K562 (cell line): ENCODE measurements around the gene MYL12A. TPM values are rescaled to one million over a fixed set of nuclear protein-coding genes. Genes with fewer than 3 reads are reported as not detected.
A peak's percentile ranks its signal among the peaks of the same experiment; 100 is the strongest.

ENCODE experiments used
- AFF1 ChIP-seq, 2 experiments: fragments of 450-650 bp; IDR thresholded peaks; 2 replicates each; pipeline ENCODE4 v1.6.1; 2018; ENCODE audit warnings: mild to moderate bottlenecking in 2 of 2, low read depth in 1 of 2; ENCODE audit not compliant: partially characterized antibody in 2 of 2
- ATF3 ChIP-seq, 2 experiments: fragments of 450-650 bp in 1 of 2; sonication (generic) in 1 of 2; formaldehyde crosslinking in 1 of 2; IDR thresholded peaks in 1 of 2; conservative IDR thresholded peaks in 1 of 2; 2 replicates each; pipeline versions ENCODE4 v1.6.1 to v1.8.1; 2016 to 2023; ENCODE audit warnings: mild to moderate bottlenecking in 2 of 2, moderate library complexity in 2 of 2, inconsistent platforms in 1 of 2, missing genetic modification reagents in 1 of 2
- GATAD2A ChIP-seq: fragments of 450-650 bp; IDR thresholded peaks from 2 replicates; pipeline ENCODE4 v1.6.1; 2017
- JUN ChIP-seq, 2 experiments: sonication (generic) in 1 of 2; formaldehyde crosslinking in 1 of 2; IDR thresholded peaks; 2 replicates each; pipeline versions ENCODE4 v1.6.1 to v1.8.0; 2012 to 2022; ENCODE audit warnings: borderline replicate concordance in 2 of 2, mild to moderate bottlenecking in 2 of 2, improper control_type of control experiment in 1 of 2, low read depth in 1 of 2, low read length in 1 of 2, missing genetic modification reagents in 1 of 2
- MTF1 ChIP-seq: fragments of 250-450 bp; sonication (Bioruptor Pico); IDR thresholded peaks from 2 replicates; pipeline ENCODE4 v1.9.0; 2021; ENCODE audit warnings: moderate library complexity, mild to moderate bottlenecking, inconsistent platforms, borderline replicate concordance
- MXI1 ChIP-seq: IDR thresholded peaks from 2 replicates; pipeline ENCODE4 v1.6.1; 2011; ENCODE audit warnings: low read depth, mild to moderate bottlenecking, improper control_type of control experiment, low read length
- NR4A1 ChIP-seq, 2 experiments: fragments of 250-450 bp in 1 of 2; fragments of 450-650 bp in 1 of 2; sonication (Bioruptor Pico) in 1 of 2; IDR thresholded peaks; 2 replicates each; pipeline versions ENCODE4 v1.4.0 to v1.6.1; 2016 to 2020; ENCODE audit warnings: mild to moderate bottlenecking in 2 of 2, missing compliant biosample characterization in 1 of 2, missing genetic modification characterization in 1 of 2, moderate library complexity in 1 of 2
- POLR2G ChIP-seq: fragments of 200-400 bp; formaldehyde crosslinking; IDR thresholded peaks from 2 replicates; pipeline ENCODE4 v1.6.1; 2017; ENCODE audit warnings: low read depth, mild to moderate bottlenecking, antibody characterized with exemption, low read length, moderate library complexity
- SP1 ChIP-seq: sonication (generic); formaldehyde crosslinking; IDR thresholded peaks from 2 replicates; pipeline ENCODE4 v1.8.1; 2022; ENCODE audit warnings: mild to moderate bottlenecking, missing genetic modification reagents
- ZNF316 ChIP-seq: fragments of 450-650 bp; IDR thresholded peaks from 2 replicates; pipeline ENCODE4 v1.6.1; 2016
- ZNF347 ChIP-seq: fragments of 450-650 bp; formaldehyde crosslinking; IDR thresholded peaks from 2 replicates; pipeline ENCODE4 v1.4.0; 2020; ENCODE audit warnings: low read depth, mild to moderate bottlenecking, moderate library complexity
- ZNF592 ChIP-seq: fragments of 450-650 bp; IDR thresholded peaks from 2 replicates; pipeline ENCODE4 v1.6.1; 2017; ENCODE audit warnings: antibody characterized with exemption, mild to moderate bottlenecking
- ZNF76 ChIP-seq: fragments of 250-450 bp; sonication (Bioruptor Pico); IDR thresholded peaks from 2 replicates; pipeline ENCODE4 v1.4.0; 2020; ENCODE audit warnings: mild to moderate bottlenecking, moderate library complexity, borderline replicate concordance
- ZZZ3 ChIP-seq: fragments of 450-650 bp; IDR thresholded peaks from 2 replicates; pipeline ENCODE4 v1.6.1; 2016; ENCODE audit warnings: antibody characterized with exemption, mild to moderate bottlenecking, moderate library complexity
- polyA plus RNA-seq, 8 experiments: library from polyadenylated mRNA; depleted of rRNA in 4 of 8; stranded (reverse) in 5 of 8; unstranded in 3 of 8; fragments of >200 nt; fragmentation: Nextera tagmentation in 2 of 8; fragmentation: Illumina TruSeq in 1 of 8; extraction: Ambion mirVana in 2 of 8; extraction: Trizol in 1 of 8; gene quantifications; 2 replicates each; pipeline versions ENCODE4 v1.2.1 to v1.2.3, GENCODE V29; 2011 to 2014; ENCODE audit warnings: inconsistent platforms in 1 of 8, missing spikeins in 1 of 8
- total RNA-seq, 7 experiments: library from RNA; depleted of rRNA in 6 of 7; stranded (reverse); fragments of >200 nt in 6 of 7; fragmentation: Illumina TruSeq in 2 of 7; extraction: Trizol in 2 of 7; gene quantifications; 2 replicates each; pipeline versions ENCODE4 v1.2.1 to v1.2.3, GENCODE V29; 2011 to 2021; ENCODE audit warnings: low replicate concordance in 1 of 7
- TF ChIP-seq, protein P1 (sequence below): sonication (generic); formaldehyde crosslinking; IDR thresholded peaks from 2 replicates; pipeline ENCODE4 v1.8.1; 2022; ENCODE audit warnings: missing genetic modification reagents

MYL12A gene
- total and polyA plus RNA-seq, 9 of the 15 experiments (the other 6 are each of a cell fraction or from before 2014, with no cell fraction given) = 308 to 1,031 (median 559) TPM

DNA sequence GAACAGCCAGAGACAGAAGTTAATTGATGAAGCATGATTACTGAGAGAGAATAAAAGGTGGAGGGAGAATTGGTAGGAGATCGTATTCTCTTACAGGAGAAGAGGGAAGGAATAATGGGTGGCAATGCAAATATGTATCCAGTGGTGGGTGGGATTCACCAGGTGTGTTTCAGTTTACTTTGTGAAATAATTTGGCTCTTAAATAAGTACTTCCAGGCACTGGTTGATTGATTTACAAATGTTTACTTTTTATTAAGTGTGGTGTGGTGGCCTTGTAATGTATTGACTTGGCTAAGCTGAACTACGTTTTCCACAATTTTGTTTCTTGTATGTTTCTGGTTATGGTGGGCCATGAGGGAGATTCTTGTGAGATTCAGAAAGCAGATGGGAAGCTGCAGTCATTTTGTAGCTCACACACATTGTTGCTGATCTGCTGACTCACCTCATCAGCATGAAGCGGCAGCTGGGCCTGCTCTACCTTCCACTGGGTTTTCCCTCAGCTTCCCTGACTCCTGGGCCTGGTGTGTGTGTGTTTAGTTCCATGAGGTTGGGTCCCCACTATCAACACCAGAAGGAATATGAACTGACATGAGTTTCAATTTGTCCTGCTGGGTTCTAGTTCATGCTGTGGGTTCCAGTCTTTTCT lies 47.0 kb downstream of the MYL12A start (continued):
- TF ChIP-seq, protein P1, sequence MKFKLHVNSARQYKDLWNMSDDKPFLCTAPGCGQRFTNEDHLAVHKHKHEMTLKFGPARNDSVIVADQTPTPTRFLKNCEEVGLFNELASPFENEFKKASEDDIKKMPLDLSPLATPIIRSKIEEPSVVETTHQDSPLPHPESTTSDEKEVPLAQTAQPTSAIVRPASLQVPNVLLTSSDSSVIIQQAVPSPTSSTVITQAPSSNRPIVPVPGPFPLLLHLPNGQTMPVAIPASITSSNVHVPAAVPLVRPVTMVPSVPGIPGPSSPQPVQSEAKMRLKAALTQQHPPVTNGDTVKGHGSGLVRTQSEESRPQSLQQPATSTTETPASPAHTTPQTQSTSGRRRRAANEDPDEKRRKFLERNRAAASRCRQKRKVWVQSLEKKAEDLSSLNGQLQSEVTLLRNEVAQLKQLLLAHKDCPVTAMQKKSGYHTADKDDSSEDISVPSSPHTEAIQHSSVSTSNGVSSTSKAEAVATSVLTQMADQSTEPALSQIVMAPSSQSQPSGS (CRISPR knock-in tag) = no peak
- peak; percentile 92 for TF ChIP-seq ZNF316
- 0 out of 2 replicates have a peak, but pooled peaks have one; percentile 25 for TF ChIP-seq JUN (IDR thresholded peaks at IDR 0.05; ENCODE audit: borderline replicate concordance, low read depth, low read length)
- TF ChIP-seq JUN (CRISPR knock-in tag; IDR thresholded peaks at IDR 0.05; ENCODE audit: borderline replicate concordance) = no peak
- TF ChIP-seq ZNF347 (CRISPR knock-in tag) = no peak
- no peak for TF ChIP-seq ZNF76 (CRISPR knock-in tag)
- peak; percentile 64 for TF ChIP-seq ZNF592
- no peak for TF ChIP-seq MTF1 (CRISPR knock-in tag)
- TF ChIP-seq SP1 (CRISPR knock-in tag) = no peak
- no peak for TF ChIP-seq POLR2G
- TF ChIP-seq MXI1 = no peak
- no peak for TF ChIP-seq GATAD2A
- TF ChIP-seq NR4A1 (CRISPR knock-in tag; IDR thresholded peaks at IDR 0.05) = no peak
- TF ChIP-seq NR4A1 (tag; IDR thresholded peaks at IDR 0.05) = no peak
- TF ChIP-seq AFF1 (IDR thresholded peaks at IDR 0.05; ENCODE audit: low read depth in 1 of 2, partially characterized antibody in 2 of 2) = no peak
- TF ChIP-seq ZZZ3 = no peak
- TF ChIP-seq ATF3 (IDR thresholded peaks at IDR 0.05) = peak; percentile 31; the same call in 1 of the 2 replicates
- TF ChIP-seq ATF3 (CRISPR knock-in tag; conservative IDR thresholded peaks at IDR 0.05) = no peak
